ENCODE results near the gene BIRC5. TPM values are rescaled to one million over a fixed set of nuclear protein-coding genes. Genes with fewer than 3 reads are reported as not detected.

BIRC5 gene
- total RNA-seq, 1 experiment from 2014 or later, result 119 TPM

DNA sequence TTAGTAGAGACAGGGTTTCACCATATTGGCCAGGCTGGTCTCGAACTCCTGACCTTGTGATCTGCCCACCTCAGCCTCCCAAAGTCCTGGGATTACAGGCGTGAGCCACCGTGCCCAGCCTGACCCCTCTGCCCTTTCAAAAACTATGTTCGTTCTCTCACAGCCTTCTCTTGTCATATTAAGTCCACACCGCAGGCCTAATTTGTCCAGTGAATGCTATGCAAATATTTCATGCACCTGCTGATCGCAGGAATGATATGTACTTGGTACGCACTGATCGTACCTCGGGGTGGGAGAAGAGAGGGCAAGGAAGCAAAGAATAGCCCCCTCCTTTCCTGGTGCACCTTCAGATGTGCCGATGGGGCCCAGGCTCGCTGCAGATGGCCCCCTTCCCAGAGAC is 3.0 kb upstream of the BIRC5 start:
- Histone ChIP-seq H3K36me3 (ENCODE audit: control insufficient read depth, insufficient read depth, low read length) (no peaks in the 10 kb centered on the region; the same call in none of the 2 replicates), H3K4me1 (ENCODE audit: control insufficient read depth, insufficient read depth, low read length) (0 out of 2 replicates have a peak, but pooled peaks cover 5% of the 10 kb centered on the region), H3K9me3 (ENCODE audit: control insufficient read depth, insufficient read depth, low read depth, low read length) (no peaks in the 10 kb centered on the region), H3K27me3 (ENCODE audit: control insufficient read depth, insufficient read depth, low read length) (no peaks in the 10 kb centered on the region), H3K27ac (ENCODE audit: low read length) (no peak overlapping the region), H3K4me3 (ENCODE audit: low read depth in 2 of 2, low read length in 2 of 2) (no peak overlapping the region)
- intact Hi-C loops (cut with micrococcal nuclease; ENCODE audit: unreplicated experiment), result no loop called here
- in situ Hi-C loops (cut with HindIII; ENCODE audit: low pct_unique_long_range_greater_than_20kb, low sequenced_read_pairs), result no loop called here
- DNase-seq (ENCODE audit: low read depth, low spot score) (no peak), ATAC-seq (no peak)
- ChIA-PET POLR2A (no interaction called here), CTCF (interaction anchor here (0.6 kb wide), 1 partner anchor 191 kb away, joined by 4 read pairs; no protein-coding TSS in a partner anchor)
- no peak for TF ChIP-seq TCF7L2 (IDR thresholded peaks at IDR 0.05; ENCODE audit: low read depth, low read length)
- TF ChIP-seq, protein P1, sequence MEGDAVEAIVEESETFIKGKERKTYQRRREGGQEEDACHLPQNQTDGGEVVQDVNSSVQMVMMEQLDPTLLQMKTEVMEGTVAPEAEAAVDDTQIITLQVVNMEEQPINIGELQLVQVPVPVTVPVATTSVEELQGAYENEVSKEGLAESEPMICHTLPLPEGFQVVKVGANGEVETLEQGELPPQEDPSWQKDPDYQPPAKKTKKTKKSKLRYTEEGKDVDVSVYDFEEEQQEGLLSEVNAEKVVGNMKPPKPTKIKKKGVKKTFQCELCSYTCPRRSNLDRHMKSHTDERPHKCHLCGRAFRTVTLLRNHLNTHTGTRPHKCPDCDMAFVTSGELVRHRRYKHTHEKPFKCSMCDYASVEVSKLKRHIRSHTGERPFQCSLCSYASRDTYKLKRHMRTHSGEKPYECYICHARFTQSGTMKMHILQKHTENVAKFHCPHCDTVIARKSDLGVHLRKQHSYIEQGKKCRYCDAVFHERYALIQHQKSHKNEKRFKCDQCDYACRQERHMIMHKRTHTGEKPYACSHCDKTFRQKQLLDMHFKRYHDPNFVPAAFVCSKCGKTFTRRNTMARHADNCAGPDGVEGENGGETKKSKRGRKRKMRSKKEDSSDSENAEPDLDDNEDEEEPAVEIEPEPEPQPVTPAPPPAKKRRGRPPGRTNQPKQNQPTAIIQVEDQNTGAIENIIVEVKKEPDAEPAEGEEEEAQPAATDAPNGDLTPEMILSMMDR (IDR thresholded peaks at IDR 0.05), result no peak
- TF ChIP-seq, protein P2, sequence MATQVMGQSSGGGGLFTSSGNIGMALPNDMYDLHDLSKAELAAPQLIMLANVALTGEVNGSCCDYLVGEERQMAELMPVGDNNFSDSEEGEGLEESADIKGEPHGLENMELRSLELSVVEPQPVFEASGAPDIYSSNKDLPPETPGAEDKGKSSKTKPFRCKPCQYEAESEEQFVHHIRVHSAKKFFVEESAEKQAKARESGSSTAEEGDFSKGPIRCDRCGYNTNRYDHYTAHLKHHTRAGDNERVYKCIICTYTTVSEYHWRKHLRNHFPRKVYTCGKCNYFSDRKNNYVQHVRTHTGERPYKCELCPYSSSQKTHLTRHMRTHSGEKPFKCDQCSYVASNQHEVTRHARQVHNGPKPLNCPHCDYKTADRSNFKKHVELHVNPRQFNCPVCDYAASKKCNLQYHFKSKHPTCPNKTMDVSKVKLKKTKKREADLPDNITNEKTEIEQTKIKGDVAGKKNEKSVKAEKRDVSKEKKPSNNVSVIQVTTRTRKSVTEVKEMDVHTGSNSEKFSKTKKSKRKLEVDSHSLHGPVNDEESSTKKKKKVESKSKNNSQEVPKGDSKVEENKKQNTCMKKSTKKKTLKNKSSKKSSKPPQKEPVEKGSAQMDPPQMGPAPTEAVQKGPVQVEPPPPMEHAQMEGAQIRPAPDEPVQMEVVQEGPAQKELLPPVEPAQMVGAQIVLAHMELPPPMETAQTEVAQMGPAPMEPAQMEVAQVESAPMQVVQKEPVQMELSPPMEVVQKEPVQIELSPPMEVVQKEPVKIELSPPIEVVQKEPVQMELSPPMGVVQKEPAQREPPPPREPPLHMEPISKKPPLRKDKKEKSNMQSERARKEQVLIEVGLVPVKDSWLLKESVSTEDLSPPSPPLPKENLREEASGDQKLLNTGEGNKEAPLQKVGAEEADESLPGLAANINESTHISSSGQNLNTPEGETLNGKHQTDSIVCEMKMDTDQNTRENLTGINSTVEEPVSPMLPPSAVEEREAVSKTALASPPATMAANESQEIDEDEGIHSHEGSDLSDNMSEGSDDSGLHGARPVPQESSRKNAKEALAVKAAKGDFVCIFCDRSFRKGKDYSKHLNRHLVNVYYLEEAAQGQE (IDR thresholded peaks at IDR 0.05; ENCODE audit: insufficient read depth in 1 of 2, low read depth in 2 of 2, low read length in 1 of 2), result no peak
- TF ChIP-seq SIN3A (IDR thresholded peaks at IDR 0.05; ENCODE audit: borderline replicate concordance, insufficient read depth, low read depth, low read length), result no peak
- TF ChIP-seq POLR2AphosphoS5 (IDR thresholded peaks at IDR 0.05; ENCODE audit: low read depth, low read length), result no peak
- no TSS peak for BruUV-seq (replicated peaks)

DNA sequence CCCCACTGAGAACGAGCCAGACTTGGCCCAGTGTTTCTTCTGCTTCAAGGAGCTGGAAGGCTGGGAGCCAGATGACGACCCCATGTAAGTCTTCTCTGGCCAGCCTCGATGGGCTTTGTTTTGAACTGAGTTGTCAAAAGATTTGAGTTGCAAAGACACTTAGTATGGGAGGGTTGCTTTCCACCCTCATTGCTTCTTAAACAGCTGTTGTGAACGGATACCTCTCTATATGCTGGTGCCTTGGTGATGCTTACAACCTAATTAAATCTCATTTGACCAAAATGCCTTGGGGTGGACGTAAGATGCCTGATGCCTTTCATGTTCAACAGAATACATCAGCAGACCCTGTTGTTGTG is 631 bp downstream of the BIRC5 start:
- H3K9me3 ChIP-seq (ENCODE audit: control insufficient read depth, insufficient read depth, low read depth, low read length), result no peaks in the 10 kb centered on the region
- DNase-seq (ENCODE audit: low read depth, low spot score), result no peak
- no peaks in the 10 kb centered on the region for H3K27me3 ChIP-seq (ENCODE audit: control insufficient read depth, insufficient read depth, low read length)
- H3K36me3 ChIP-seq (ENCODE audit: control insufficient read depth, insufficient read depth, low read length), result peaks cover 5% of the 10 kb centered on the region
- peak; percentile 1; the same call in 1 of the 2 replicates for ATAC-seq
- ChIA-PET POLR2A (interaction anchor here (0.7 kb wide), 1 partner anchor 39 kb away, joined by 7 read pairs; no protein-coding TSS in a partner anchor), CTCF (no interaction called here)
- no TSS peak for BruUV-seq (replicated peaks)
- intact Hi-C loops (cut with micrococcal nuclease; ENCODE audit: unreplicated experiment), result no loop called here
- peak overlapping the region; percentile 58 to 74 for H3K4me3 ChIP-seq (ENCODE audit: low read depth in 2 of 2, low read length in 2 of 2)
- H3K4me1 ChIP-seq (ENCODE audit: control insufficient read depth, insufficient read depth, low read length), result 0 out of 2 replicates have a peak, but pooled peaks cover 5% of the 10 kb centered on the region
- H3K27ac ChIP-seq (ENCODE audit: low read length), result peak overlapping the region; percentile 93
- in situ Hi-C loops (cut with HindIII; ENCODE audit: low pct_unique_long_range_greater_than_20kb, low sequenced_read_pairs), result no loop called here
- TF ChIP-seq SIN3A (IDR thresholded peaks at IDR 0.05; ENCODE audit: borderline replicate concordance, insufficient read depth, low read depth, low read length) (no peak), TCF7L2 (IDR thresholded peaks at IDR 0.05; ENCODE audit: low read depth, low read length) (no peak), POLR2AphosphoS5 (IDR thresholded peaks at IDR 0.05; ENCODE audit: low read depth, low read length) (no peak)
- TF ChIP-seq, protein P2 (IDR thresholded peaks at IDR 0.05; ENCODE audit: insufficient read depth in 1 of 2, low read depth in 2 of 2, low read length in 1 of 2), result no peak
- TF ChIP-seq, protein P1 (IDR thresholded peaks at IDR 0.05), result no peak
